SKM-1 (cell line): ENCODE measurements around the gene ABCC3.
"Not testable (repeated sequence)": the region's sequence is repeated elsewhere in the genome, so short reads cannot be mapped to it uniquely, and the experiment has no call there.

Source experiments
- DNase-seq: peaks from one replicate; lab custom pipeline; 2025; ENCODE audit not compliant: unreplicated experiment; lab: John Stamatoyannopoulos, UW

The ABCC3 gene

GRCh38 chr17:50665838-50666237 lies 31.2 kb downstream of the ABCC3 start:
- no peak for DNase-seq

DNA sequence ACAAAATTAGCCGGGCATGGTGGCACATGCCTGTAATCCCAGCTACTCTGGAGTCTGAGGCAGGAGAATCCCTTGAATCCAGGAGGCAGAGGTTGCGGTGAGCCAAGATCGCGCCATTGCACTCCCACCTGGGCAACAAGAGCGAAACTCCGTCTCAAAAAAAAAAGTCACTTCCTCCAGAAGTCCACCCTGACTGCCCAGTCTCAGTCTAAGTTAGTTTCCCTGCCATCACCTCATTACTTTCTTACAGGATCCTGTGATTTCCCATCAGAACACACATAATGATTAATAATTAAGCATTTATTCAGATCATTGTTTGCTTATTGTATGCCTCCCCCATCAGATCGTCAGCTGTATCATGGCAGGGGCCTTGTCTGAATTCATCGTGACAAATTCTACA lies 31.6 kb downstream of the ABCC3 start:
- no peak for DNase-seq

GRCh38 chr17:50667259-50668024 lies 32.8 kb downstream of the ABCC3 start:
- DNase-seq: no peak

DNA sequence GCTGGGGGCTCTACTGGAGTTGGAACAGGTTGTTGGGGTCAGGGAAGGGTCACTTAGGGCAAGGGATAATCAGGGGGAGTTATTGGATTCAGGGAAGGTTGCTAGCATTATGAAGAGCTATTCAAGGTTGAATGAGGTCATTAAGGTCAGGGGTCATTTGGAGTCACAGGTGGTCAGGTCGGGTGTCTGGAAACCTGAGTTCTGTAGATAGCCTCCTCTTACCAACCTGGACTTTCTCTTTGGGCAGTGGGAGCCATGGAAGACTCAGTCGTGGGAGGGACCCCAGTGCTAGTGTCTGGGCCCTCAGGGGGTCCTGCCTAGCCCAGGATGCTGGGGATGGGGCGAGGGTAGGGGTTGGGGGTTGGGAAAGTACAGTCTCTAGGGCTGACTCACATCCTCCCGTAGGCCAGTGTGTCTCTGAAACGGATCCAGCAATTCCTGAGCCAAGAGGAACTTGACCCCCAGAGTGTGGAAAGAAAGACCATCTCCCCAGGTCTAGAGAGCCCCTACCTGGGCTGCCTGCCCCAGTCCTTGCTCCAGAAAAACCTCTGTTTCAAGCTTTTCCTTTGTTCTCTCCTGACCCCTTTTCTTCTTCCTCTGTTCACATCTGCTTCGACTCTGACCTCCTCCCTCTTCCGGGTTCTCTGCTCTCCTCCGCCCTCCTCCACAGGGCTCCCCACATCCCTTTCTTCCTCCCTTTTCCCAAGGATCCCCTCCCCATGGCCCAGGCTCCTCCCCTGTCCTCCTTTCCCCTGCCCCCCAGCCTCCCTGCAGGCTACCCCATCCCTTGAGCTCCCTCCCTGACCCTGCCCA lies 33.5 kb downstream of the ABCC3 start:
- no peak for DNase-seq

GRCh38 chr17:50668838-50669581 lies 34.3 kb downstream of the ABCC3 start:
- DNase-seq: no peak

GRCh38 chr17:50672071-50672470 lies 37.4 kb downstream of the ABCC3 start:
- DNase-seq: no peak

DNA sequence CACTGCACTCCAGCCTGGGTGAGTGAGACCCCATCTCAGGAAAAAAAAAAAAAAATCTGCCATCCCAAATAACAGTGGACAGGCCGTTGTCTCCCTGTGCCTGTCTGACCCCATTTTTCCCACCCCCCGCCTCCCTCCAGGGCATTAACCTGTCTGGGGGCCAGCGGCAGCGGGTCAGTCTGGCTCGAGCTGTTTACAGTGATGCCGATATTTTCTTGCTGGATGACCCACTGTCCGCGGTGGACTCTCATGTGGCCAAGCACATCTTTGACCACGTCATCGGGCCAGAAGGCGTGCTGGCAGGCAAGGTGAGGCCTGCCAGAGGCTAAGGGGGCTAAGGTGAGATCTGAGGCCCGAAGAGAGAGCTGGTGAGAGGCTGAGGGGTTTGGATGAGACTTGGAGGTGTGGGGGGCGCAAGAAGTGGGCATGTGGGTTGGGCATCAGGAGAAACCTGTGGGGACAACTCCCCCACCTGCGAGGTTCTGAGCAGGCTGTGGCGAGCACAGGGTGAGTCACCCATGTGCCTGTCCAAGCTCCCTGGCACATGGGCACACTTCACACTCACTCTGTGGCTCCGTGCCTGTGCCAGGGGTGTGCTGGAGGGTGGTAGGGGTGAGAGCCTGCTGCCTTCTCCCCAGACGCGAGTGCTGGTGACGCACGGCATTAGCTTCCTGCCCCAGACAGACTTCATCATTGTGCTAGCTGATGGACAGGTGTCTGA lies 38.3 kb downstream of the ABCC3 start:
- DNase-seq: no peak

- DNase-seq: no peak
Measured at GRCh38 chr17:50675190-50675589, 40.5 kb downstream of the ABCC3 start.

GRCh38 chr17:50675627-50676026 lies 40.9 kb downstream of the ABCC3 start:
- DNase-seq: no peak

DNA sequence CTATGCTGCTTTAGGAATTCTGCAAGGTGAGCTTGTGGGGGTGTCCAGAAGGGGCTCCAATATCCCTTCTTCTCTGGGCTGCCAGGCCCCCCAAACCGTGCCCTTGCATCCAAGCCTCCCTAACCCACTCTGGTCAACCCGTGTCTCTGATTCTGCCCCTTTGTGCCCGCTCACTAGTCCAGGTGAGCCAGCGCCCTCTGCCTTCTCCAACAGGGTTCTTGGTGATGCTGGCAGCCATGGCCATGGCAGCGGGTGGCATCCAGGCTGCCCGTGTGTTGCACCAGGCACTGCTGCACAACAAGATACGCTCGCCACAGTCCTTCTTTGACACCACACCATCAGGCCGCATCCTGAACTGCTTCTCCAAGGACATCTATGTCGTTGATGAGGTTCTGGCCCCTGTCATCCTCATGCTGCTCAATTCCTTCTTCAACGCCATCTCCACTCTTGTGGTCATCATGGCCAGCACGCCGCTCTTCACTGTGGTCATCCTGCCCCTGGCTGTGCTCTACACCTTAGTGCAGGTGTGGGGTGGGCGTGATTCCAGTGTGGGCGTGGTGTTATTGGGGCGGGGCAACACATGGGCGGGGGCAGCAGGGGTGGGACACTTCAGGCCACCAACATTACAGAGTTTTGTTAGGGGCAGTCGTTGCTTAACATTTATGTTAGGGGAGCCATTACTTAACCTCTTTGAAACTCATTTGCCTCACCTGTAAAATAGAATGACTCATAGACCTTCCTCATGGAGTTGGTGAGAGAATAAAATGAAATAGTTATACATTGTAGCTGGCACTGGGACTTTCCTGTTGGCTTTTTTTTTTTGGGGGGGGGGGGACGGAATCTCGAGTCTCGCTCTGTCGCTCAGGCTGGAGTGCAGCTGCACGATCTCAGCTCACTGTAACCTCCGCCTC lies 41.6 kb downstream of the ABCC3 start:
- no peak for DNase-seq

GRCh38 chr17:50677851-50678375 lies 43.2 kb downstream of the ABCC3 start:
- DNase-seq: no peak

DNA sequence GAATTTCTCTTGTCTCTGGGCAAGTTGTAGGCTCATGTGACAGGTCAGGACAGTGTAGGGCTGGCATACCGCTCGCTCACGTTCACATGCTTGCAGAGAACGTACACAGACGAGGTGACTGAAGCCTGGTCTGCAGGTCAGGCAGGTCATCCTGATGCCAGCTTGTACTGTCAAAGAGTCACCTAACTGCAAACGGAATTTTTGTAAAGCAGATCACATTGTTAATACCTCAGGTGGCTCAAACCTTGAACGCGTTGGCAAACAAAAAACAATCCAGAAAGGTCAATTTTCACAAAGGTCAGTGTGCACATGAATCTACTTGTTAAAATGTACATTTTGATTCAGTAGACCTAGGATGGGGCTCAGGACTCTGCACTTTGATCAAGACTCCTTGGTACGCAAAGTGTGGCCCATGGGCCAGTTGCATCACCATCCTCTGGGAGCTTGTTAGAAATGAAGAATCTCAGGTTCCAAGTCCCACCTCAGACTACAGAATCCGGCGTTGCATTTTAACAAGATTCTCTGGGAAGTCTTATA lies 44.4 kb downstream of the ABCC3 start:
- DNase-seq: no peak

DNA sequence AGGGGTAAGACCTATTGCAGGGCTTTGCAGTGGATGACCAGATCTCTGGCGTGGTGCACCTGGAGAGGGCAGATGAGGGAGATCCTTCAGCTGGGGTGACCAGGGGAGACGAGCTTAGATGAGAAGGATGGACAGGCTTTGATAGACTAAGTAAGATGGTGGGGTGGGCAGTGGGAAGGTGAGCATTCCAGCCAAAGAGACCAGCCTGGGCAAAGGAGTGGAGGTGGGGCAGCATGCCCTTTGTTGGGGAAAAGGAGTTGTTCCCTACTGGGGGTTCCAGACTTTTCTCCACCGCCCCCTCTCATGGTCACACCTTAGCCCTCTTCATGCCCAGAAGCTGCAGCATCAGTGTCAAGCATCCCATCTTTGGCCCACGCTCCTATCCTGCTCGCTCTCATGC lies 45.4 kb downstream of the ABCC3 start:
- DNase-seq: no peak

DNA sequence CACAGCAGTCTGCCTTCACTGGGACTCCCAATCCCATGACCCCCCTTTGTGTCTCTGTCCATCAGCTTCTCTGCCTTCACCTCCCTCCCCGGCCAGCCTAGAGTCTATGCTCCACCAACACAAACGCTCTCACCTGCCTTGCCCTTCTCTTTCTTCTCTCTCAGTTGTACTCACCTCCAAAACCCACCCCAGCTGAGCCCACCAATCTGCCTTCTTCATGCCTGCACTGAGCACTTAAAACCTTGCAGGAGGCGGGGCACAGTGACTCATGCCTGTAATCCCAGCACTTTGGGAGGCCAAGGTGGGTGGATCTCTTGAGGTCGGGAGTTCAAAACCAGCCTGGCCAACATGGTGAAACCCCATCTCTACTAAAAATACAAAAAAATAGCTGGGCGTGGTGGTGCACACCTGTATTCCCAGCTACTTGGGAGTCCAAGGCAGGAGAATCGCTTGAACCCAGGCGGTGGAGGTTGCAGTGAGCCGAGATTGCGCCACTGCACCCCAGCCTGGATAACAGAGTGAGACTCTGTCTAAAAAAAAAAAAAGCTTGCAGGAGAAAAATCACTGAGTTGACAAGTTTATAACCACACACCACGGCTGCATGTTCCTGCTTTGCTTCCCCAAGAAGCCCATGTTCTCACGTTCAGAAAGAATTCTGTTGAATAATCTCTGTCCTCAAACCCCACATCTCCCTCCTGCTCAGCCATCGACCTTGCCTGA lies 46.0 kb downstream of the ABCC3 start:
- not testable (repeated sequence) for DNase-seq

GRCh38 chr17:50681263-50682200 lies 46.9 kb downstream of the ABCC3 start:
- DNase-seq: peak; percentile 55

GRCh38 chr17:50682441-50682840 lies 47.8 kb downstream of the ABCC3 start:
- DNase-seq: no peak

DNA sequence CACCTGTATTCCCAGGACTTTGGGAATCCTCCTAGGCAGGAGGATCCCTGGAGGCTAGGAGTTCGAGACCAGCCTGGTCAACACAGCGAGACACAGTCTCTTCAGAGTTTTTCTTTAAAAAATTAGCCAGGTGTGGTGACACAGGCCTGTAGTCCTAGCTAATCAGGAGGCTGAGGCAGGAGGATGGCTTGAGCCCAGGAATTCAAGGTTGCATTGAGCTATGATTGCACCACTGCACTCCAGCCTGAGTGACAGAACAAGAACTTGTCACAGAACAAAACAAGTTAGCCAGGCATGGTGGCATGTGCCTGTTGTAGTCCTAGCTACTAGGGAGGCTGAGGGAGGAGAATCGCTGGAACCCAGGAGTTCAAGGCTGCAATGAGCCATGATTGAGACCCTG lies 48.3 kb downstream of the ABCC3 start:
- no peak for DNase-seq
